Activated CD4-positive, alpha-beta T cell treated with anti-CD3 and anti-CD28 coated beads for 48 hours (primary cell): ENCODE measurements around the gene EML5.
"Not testable (repeated sequence)": the region's sequence is repeated elsewhere in the genome, so short reads cannot be mapped to it uniquely, and the experiment has no call there.

ENCODE experiments used
- DNase-seq: peaks from one replicate; pipeline ENCODE4 v3.0.0-alpha.2; 2020

The EML5 gene

GRCh38 chr14:88792473-88793258 is at the start of gene EML5:
TSS of gene EML5 (minus strand) at chr14:88792953. CDS start at chr14:88792503, 450 bp downstream.
- DNase-seq, result peak; percentile 87

DNA sequence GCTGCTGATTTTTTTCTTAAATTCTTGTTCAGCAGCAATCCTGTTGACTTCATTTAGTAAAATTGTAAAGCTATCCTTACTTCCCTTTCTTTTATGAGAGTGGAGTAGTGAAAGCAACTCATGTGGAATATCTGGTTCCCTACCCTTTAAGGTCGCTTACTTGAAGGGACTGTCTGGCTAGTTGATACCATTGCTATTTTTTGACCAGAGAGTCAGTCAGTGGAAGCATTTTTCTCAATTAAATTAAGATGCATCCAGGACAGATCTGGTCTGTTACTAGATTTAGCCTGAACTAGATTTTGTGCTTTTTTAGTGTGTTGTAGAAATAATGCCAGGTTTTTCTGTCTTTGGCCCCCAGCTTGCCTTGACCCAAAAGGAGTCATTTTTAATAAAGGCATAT is 49.7 kb upstream of the EML5 start:
- no peak for DNase-seq

DNA sequence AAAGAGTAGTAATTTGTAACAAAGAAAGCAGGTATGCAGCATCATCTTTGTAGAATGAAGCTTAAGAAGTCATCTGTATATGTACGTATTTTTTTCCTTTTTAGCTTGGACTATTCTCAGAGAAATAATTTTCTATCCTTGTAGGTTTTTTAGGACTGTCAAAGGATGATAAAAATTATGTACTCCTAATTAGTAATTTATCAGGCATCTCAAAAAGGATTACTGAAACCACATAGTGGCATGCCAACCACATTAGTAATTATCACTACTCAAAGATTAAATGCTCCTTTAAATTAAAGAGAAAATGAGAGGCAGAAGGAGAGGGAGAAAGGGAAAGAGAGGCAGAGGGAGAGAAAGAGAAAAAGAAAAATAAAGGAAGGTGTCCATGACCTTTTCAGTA is 49.0 kb upstream of the EML5 start:
- DNase-seq, result no peak

DNA sequence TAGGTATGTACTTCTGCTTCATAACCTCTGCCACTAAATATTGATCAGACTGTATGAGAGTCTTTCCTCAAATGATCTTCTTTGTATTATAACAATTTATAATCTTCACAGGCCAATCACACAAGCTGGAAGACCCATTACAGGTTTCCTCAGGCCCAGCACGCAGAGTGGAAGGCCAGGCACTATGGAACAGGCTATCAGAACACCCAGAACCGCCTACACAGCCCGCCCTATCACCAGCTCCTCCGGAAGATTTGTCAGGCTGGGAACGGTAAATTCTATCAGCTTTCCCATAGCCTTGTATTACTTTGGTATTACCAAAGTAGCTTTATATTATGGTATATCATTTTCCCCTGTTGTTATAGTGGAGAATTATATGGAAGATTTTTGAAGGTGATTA is 48.2 kb upstream of the EML5 start:
- no peak for DNase-seq

DNA sequence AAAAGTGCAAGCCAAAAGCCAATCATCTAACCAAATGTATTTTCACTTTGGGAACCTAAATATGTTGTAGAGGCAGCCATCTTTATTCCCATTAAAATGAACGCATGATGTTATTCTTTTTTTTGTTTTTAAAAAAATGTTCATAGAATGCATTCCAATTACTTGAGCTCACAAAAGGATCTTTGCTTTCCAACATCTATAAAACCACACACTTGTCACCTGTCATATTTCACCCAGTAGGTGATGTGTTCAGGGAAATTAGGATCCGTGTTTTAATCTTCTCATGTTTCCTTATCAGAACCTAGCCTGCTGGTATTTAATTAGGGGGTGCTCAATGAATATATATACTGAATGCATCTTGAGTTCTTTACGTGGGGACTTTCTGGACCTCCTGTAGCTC is 45.3 kb upstream of the EML5 start:
- no peak for DNase-seq

DNA sequence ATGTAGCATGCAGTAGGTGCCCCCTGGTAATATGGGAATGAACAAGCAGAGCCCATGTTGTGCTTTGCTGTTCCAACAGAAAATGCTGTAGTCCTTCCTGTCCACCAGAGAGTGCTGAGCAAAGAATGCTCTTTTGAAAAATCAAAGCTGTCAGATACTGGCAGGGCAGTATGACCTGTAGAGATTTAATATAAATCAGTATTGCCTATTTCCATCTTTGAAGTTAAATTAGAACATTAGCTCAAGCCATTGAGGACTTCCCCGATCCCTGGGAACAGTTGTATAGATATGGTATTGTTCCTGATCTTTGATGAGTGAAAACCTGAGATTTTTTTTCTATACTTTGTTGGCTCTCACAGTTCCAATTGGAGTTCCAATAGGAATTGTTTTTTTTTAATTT is 44.7 kb upstream of the EML5 start:
- DNase-seq, result no peak

GRCh38 chr14:88835661-88836060 is 42.9 kb upstream of the EML5 start:
- no peak for DNase-seq

- DNase-seq, result no peak
Measured at GRCh38 chr14:88834883-88835431, 42.2 kb upstream of the EML5 start.

DNA sequence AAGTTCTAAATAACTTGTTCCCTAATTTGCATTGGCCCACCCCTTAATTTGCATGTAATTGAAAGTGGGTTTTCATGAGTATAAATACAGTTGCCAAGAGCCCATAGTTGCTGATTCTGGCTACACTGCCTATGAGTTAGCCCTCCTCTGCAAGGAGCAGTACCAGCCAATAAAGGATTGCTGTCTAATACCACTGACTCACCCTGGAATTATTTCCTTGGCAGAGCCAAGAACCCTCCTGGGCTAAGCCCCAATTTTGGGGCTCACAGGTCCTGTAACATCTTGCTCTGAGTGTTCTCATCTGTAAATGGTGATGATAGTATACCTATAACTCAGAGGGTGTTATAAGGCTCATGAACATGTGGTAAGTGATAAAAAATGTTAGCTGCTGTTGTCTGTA is 38.5 kb upstream of the EML5 start:
- DNase-seq, result no peak

GRCh38 chr14:88829685-88830302 is 37.0 kb upstream of the EML5 start:
- no peak for DNase-seq

DNA sequence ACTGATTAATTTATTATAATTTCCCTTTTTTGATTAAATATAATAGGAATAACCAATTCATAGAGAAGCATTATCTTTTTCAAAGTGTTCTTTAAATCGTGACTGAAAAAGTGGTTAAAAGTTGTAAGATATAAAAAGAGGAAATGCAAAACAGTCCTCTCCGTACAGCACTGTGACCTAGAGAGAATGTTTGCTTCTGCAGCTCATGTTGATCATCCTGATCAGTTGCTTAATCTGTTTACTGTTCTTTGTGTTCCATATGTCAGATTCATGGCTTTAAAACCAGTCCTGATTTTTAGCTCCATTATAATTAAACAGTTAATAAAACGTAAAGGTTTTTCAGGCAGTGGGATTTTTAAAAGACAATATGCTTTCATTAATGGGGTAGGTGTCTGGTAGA is 36.4 kb upstream of the EML5 start:
- no peak for DNase-seq

- no peak for DNase-seq
Measured at GRCh38 chr14:88825503-88825902, 32.8 kb upstream of the EML5 start.

DNA sequence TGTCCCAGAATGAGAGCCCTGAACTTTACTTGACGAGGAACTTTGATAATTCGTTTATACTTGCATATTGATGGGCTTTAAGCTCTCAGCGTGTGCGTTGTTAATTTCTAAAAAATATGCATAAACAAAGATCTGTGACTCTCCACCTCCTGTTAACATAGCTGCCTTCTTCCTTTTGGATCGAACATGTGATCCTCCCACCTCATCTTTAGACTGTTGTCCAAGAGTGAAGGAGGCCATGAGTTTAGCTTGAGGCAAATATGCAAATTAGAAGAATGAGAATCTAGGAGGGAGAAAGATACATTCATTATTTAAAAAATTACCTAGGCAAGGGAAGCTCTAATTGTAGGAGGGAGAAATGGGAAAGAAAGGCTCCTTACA is 32.3 kb upstream of the EML5 start:
- no peak for DNase-seq

DNA sequence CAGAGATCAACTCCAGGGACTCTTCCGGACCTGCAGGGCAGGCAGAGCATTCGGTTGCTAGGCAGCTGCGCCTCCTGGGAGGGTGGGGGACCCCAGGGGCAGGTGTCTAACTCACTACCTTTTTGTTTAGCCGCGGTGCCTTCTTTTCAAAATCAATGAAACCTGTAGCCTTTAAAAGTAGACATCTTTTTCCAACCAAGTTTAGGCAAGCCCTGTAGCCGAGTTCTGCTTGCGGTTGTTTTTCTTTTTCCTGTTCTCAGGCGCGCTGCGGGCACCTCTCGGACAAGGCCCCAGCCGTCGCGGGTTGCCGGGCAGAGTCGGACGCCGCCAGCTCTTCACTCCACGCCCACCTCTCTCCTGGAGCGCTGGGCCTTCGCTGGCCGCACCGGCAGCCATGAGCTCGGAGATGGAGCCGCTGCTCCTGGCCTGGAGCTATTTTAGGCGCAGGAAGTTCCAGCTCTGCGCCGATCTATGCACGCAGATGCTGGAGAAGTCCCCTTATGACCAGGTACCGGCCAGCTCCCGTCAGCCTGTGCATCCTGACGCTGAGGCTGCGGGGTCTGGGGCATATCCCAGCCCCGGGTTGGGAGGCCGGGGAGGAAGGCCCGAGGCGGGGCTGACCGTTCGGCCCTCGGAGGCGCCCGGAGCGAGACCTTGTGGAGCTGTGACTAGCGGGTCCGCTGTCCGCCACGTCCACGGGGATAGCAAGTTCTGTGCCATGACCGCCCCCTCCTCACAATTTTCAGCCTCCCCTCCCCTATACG is 31.7 kb upstream of the EML5 start, which contains the start of gene TTC8:
Gene TTC8, plus strand, starts transcription at position 338 of the 764 bp plus-strand sequence. Its CDS starts 57 bp downstream, at position 395.
- peak; percentile 86 for DNase-seq

DNA sequence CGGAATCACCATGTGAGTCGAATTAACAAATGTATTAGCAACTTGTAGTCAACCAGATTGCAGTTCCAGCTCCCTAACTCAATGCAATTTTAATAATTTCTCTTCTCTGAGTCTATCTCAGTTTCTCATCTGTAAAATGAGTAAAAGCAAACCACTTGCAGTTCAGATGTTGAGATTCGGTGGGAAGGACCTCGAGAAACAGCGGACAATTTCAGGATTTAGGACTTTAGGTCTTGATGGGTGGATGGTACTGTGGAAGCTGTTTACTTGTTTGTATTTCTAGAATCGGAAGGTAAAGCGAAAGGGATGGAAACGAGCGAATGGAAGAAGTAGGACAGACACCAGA is 31.2 kb upstream of the EML5 start:
- no peak for DNase-seq

- no peak for DNase-seq
Measured at GRCh38 chr14:88821888-88822287, 29.1 kb upstream of the EML5 start.

GRCh38 chr14:88821378-88821777 is 28.6 kb upstream of the EML5 start:
- DNase-seq, result no peak

DNA sequence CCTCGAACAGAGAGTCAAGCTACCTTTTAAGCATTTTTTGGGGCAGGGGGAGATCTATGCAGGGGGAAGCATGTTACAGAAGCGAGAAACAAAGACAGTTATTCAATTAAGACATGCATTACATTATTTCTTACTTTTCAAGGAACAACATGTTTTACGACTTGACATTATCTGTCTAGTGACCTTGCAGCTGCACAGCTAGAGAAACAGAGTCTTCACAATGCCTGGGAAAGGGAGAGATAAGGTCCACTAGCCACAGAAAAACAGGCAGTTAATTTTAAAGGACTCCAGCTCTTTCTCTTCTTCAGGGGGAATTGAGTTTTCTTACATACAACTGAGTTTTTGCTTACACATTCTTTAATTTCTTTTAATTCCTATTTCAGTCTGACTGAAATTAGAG is 26.9 kb upstream of the EML5 start:
- not testable (repeated sequence) for DNase-seq

- no peak for DNase-seq
Measured at GRCh38 chr14:88818018-88818417, 25.3 kb upstream of the EML5 start.

- no peak for DNase-seq
Measured at GRCh38 chr14:88815980-88816379, 23.2 kb upstream of the EML5 start.

- no peak for DNase-seq
Measured at GRCh38 chr14:88808359-88808758, 15.6 kb upstream of the EML5 start.

DNA sequence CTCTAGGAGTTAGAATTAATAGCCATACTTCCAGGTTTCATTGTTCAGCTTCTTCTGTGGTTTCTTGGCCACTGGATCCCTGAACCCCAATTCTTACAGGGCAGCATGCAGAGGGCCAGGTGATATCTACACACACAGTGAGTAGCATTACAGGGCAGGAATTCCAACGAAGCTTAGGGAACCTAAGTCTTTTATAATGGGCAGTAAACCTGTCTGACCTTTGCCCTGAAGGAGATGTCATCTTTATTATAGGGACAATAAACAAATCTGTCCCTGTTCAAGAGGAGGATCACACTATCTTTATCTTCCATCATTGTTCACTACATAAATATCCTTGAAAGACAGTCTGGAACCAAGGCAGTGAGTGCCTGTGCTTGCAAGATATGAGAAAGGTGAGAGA is 11.7 kb upstream of the EML5 start:
- DNase-seq, result no peak

DNA sequence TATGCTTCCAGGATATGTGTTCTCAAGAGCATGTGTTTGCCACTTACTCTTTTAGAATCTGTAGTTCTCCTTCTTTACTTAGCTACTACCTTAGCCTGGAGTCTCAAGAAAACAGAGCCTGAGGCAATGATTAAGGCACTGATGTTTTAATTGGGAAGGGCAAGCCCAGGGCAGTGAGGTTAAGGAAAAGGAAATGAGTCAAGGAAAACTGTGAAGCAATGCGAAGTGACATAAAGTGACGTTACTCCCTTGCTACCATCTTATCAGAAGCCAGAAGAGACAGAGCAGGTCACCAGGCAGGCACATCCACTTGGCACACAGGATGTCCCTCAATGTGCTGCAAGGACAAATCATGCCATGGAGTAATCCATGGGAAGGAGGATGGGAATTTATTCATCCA is 11.3 kb upstream of the EML5 start:
- DNase-seq, result no peak

DNA sequence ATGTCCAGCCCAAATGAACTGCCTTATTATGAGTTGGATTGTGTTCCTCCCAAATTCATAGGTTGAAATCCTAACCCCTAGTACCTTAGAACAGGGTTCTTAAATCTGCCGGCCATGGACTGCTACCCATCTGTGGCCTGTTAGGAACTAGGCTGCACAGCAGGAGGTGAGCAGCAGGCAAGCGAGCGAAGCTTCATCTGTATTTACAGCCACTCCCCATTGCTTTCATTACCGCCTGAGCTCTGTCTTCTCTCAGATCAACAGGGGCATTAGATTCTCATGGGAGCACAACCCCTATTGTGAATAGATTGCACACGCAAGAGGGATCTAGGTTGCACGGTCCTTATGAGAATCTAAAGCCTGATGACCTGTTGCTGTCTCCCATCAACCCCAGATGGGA is 9.8 kb upstream of the EML5 start:
- DNase-seq, result no peak
